ENCODE measurements around the gene IL11. TPM values are rescaled to one million over a fixed set of nuclear protein-coding genes. Genes with fewer than 3 reads are reported as not detected.
"Not testable (repeated sequence)": the region's sequence is repeated elsewhere in the genome, so short reads cannot be mapped to it uniquely, and the experiment has no call there.

The IL11 gene
- total and polyA plus RNA-seq, 5 donors: not detected

- WGBS: 81% methylated on average over 14 of the region's 14 CpGs
- H3K9me3 ChIP-seq (ENCODE audit: control insufficient read depth, low read length): no peaks in the 10 kb centered on the region
- no peaks in the 10 kb centered on the region for H3K27me3 ChIP-seq (ENCODE audit: control insufficient read depth, insufficient read depth)
- H3K4me1 ChIP-seq (ENCODE audit: control insufficient read depth, insufficient read depth, low read length): peaks cover 12% of the 10 kb centered on the region
- intact Hi-C loops (cut with DNase I): no loop called here
- DNase-seq (peak in 1 of 3 donors; percentile 23), ATAC-seq (no peak)
- H3K27ac ChIP-seq (ENCODE audit: low read length): no peak overlapping the region
- H3K4me3 ChIP-seq (ENCODE audit: low read length): no peak overlapping the region
These were observed 36.0 kb upstream of the IL11 start for GRCh38 chr19:55406091-55406825.

- intact Hi-C loops (cut with DNase I): no loop called here
- DNase-seq (peak in 1 of 3 donors; percentile 30), ATAC-seq (no peak)
- Histone ChIP-seq H3K4me3 (ENCODE audit: low read length) (no peak overlapping the region), H3K9me3 (ENCODE audit: control insufficient read depth, low read length) (no peaks in the 10 kb centered on the region), H3K27me3 (ENCODE audit: control insufficient read depth, insufficient read depth) (no peaks in the 10 kb centered on the region), H3K4me1 (ENCODE audit: control insufficient read depth, insufficient read depth, low read length) (peaks cover 12% of the 10 kb centered on the region), H3K27ac (ENCODE audit: low read length) (no peak overlapping the region)
- 86% methylated on average over 5 of the region's 5 CpGs for WGBS
These were observed 35.4 kb upstream of the IL11 start for GRCh38 chr19:55405638-55406037.

DNA sequence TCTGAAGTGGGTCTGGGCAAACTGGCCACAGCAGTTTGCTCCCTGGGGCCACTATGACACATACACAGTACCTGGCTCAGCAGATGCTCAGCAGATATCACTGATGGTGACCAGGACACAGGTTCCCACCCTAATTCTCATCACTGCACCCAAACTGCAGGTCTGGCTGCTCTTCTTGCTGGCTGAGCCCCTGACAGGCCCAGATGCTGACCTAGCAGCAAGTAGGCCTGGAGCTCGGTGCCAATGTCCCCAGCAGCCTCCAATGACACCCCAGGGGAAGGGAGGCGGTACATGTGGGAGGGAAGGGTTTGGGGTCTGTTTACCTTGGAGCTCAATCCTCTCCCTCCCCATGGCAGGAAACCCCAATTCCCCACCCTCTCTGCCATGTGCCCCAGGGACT is 32.2 kb upstream of the IL11 start:
- intact Hi-C loops (cut with DNase I): no loop called here
- Histone ChIP-seq H3K27me3 (ENCODE audit: control insufficient read depth, insufficient read depth) (no peaks in the 10 kb centered on the region), H3K27ac (ENCODE audit: low read length) (no peak overlapping the region), H3K4me1 (ENCODE audit: control insufficient read depth, insufficient read depth, low read length) (peaks cover 7% of the 10 kb centered on the region), H3K4me3 (ENCODE audit: low read length) (no peak overlapping the region), H3K9me3 (ENCODE audit: control insufficient read depth, low read length) (no peaks in the 10 kb centered on the region)
- ATAC-seq (no peak), DNase-seq (peak in 1 of 3 donors; percentile 13)
- WGBS: 71% methylated on average over 2 of the region's 2 CpGs

DNA sequence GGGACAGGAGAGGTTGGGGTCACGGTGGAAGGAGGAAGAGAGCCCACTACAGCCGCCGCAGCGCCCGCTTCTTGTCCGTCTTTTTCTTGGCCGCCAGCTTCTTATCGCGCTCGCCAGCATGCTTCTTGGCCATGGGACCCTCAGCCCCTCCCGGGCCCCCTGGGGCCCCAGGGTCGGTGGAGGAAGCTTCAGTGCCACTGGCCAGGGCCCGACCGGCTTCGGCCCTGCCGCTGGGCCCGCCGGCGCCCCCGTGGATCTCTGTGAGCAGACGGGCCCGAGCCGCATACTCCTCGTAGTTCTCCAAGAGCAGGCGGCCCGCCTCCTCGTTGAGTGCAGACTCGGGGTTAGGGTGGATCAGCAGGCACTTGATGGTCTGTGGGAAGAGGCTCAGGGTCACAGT is 31.1 kb upstream of the IL11 start:
- 87% methylated on average over 21 of the region's 28 CpGs for WGBS
- H3K27ac ChIP-seq (ENCODE audit: low read length); H3K4me1 ChIP-seq (ENCODE audit: control insufficient read depth, insufficient read depth, low read length); H3K27me3 ChIP-seq (ENCODE audit: control insufficient read depth, insufficient read depth); H3K4me3 ChIP-seq (ENCODE audit: low read length); intact Hi-C loops (cut with DNase I); H3K9me3 ChIP-seq (ENCODE audit: control insufficient read depth, low read length): not testable (repeated sequence)
- DNase-seq: peak in 1 of 3 donors; percentile 34
- peak in 1 of 2 donors; percentile 8 for ATAC-seq

GRCh38 chr19:55400281-55401087 is 30.2 kb upstream of the IL11 start:
- Histone ChIP-seq H3K9me3 (ENCODE audit: control insufficient read depth, low read length) (no peaks in the 10 kb centered on the region), H3K4me1 (ENCODE audit: control insufficient read depth, insufficient read depth, low read length) (no peaks in the 10 kb centered on the region), H3K27ac (ENCODE audit: low read length) (no peak overlapping the region), H3K27me3 (ENCODE audit: control insufficient read depth, insufficient read depth) (no peaks in the 10 kb centered on the region), H3K4me3 (ENCODE audit: low read length) (no peak overlapping the region)
- 87% methylated on average over 14 of the region's 14 CpGs for WGBS
- DNase-seq: peak in 2 of 3 donors; percentile 11 to 16
- ATAC-seq: no peak
- intact Hi-C loops (cut with DNase I): no loop called here

DNA sequence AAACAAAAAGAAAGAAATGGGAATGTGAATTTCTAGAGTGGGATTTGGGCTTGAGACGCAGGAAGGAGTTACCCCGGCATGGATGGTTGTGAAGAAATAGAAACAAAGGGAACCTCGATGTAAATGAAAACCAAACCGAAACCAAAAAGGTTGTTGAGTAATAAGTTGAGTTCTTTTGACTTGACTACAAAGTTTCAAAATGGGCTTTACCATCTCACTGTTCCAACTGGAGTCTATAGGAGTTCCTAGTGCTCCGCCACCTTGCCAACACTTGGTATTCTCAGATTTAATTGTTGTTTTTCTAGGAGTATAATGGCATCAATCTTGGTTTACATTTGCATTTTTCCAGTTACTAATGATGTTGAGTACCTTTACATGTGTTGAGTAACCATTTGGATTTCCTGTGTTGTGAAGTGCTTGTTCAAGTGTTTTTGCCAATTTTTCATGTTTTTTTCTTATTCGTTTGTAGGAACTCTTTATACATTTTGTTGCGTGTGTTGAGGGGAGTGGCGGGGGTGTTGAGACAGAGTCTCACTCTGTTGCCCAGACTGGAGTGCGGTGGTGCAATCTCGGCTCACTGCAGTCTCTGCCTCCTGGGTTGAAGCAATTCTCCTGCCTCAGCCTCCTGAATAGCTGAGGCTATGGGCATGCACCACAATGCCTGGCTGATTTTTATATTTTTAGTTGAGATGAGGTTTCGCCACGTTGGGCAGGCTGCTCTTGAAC is 28.1 kb upstream of the IL11 start:
- H3K9me3 ChIP-seq (ENCODE audit: control insufficient read depth, low read length): no peaks in the 10 kb centered on the region
- no peaks in the 10 kb centered on the region for H3K4me1 ChIP-seq (ENCODE audit: control insufficient read depth, insufficient read depth, low read length)
- H3K27me3 ChIP-seq (ENCODE audit: control insufficient read depth, insufficient read depth): no peaks in the 10 kb centered on the region
- H3K4me3 ChIP-seq (ENCODE audit: low read length): no peak overlapping the region
- 84% methylated on average over 12 of the region's 12 CpGs for WGBS
- ATAC-seq: no peak
- intact Hi-C loops (cut with DNase I): no loop called here
- DNase-seq: peak in 1 of 3 donors; percentile 37
- no peak overlapping the region for H3K27ac ChIP-seq (ENCODE audit: low read length)

GRCh38 chr19:55392820-55393761 is 22.8 kb upstream of the IL11 start:
- ATAC-seq: no peak

DNA sequence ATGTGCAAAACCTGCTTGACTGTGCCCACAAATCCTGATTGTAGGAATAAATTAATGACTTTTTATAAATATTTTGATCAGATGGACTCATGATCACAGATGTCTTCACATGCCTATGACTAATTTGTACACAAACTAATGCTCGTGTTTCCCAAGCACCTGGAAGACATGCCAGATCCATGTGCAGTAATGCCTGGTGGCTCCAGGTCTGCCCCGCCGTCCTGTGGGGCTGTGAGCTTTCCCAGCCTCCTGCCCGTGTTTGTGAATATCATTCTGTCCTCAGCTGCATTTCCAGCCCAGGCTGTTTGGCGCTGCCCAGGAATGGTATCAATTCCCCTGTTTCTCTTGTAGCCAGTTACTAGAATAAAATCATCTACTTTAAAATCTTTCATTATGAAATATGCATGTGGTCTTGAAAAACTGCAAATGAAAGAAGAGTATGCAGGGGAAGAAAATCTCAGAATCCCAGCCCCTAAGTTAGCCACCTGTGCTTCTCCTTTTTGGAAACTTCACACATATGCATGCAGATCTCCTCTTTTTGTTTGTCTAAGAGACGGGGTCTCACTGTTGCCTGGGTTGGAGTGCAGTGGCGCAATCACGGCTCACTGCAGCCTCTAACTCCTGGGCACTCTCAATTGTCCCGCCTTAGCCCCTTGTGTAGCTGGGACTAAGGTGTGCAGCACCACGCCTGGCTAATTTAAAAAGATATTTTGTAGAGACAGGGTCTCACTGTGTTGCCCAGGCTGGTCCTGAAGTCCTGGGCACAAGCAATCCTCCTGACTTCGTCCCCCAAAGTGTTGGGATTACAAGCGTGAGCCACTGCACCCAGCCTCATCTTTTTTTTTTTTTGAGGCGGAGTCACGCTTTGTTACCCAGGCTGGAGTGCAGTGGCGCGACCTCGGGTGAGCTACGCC is 21.7 kb upstream of the IL11 start:
- ATAC-seq (no peak), DNase-seq (peak in 1 of 3 donors; percentile 14)
- intact Hi-C loops (cut with DNase I): no loop called here
- no peak overlapping the region for H3K4me3 ChIP-seq (ENCODE audit: low read length)
- WGBS: 81% methylated on average over 18 of the region's 18 CpGs
- no peak overlapping the region for H3K27ac ChIP-seq (ENCODE audit: low read length)
- no peaks in the 10 kb centered on the region for H3K9me3 ChIP-seq (ENCODE audit: control insufficient read depth, low read length)
- peaks cover 12% of the 10 kb centered on the region for H3K4me1 ChIP-seq (ENCODE audit: control insufficient read depth, insufficient read depth, low read length)
- no peaks in the 10 kb centered on the region for H3K27me3 ChIP-seq (ENCODE audit: control insufficient read depth, insufficient read depth)

More at GRCh38 chr19:55392820-55393761, 22.8 kb upstream of the IL11 start:
- Histone ChIP-seq H3K9me3 (ENCODE audit: control insufficient read depth, low read length) (no peaks in the 10 kb centered on the region), H3K27me3 (ENCODE audit: control insufficient read depth, insufficient read depth) (no peaks in the 10 kb centered on the region), H3K4me1 (ENCODE audit: control insufficient read depth, insufficient read depth, low read length) (peaks cover 5% of the 10 kb centered on the region), H3K27ac (ENCODE audit: low read length) (no peak overlapping the region), H3K4me3 (ENCODE audit: low read length) (no peak overlapping the region)
- DNase-seq: peak in 1 of 3 donors; percentile 38
- intact Hi-C loops (cut with DNase I): no loop called here
- 70% methylated on average over 18 of the region's 18 CpGs for WGBS

- intact Hi-C loops (cut with DNase I): no loop called here
- DNase-seq (peak; percentile 28 to 63 (median 42)), ATAC-seq (peak in 1 of 2 donors; percentile 5)
- H3K27ac ChIP-seq (ENCODE audit: low read length): no peak overlapping the region
- no peaks in the 10 kb centered on the region for H3K27me3 ChIP-seq (ENCODE audit: control insufficient read depth, insufficient read depth)
- no peak overlapping the region for H3K4me3 ChIP-seq (ENCODE audit: low read length)
- 74% methylated on average over 12 of the region's 12 CpGs for WGBS
- H3K9me3 ChIP-seq (ENCODE audit: control insufficient read depth, low read length): no peaks in the 10 kb centered on the region
- peaks cover 12% of the 10 kb centered on the region for H3K4me1 ChIP-seq (ENCODE audit: control insufficient read depth, insufficient read depth, low read length)
These were observed 21.0 kb upstream of the IL11 start for GRCh38 chr19:55391191-55391670.
